Breast epithelium (tissue), 4 donors: ENCODE data around the gene REX1BD. TPM values are rescaled to one million over a fixed set of nuclear protein-coding genes. Genes with fewer than 3 reads are reported as not detected.
"Not testable (repeated sequence)": the region's sequence is repeated elsewhere in the genome, so short reads cannot be mapped to it uniquely, and the experiment has no call there.

Source experiments
- DNase-seq, 2 donors: peaks; one replicate each; pipeline ENCODE4 v3.0.0-alpha.2; 2019; ENCODE audit warnings: low spot score in 2 of 2
- H3K27ac ChIP-seq, 2 donors: fragments of 200-600 bp; sonication (generic) in 1 of 2; one replicate each; pipeline ENCODE4 v1.5.1; 2016 to 2019; ENCODE audit warnings: mild to moderate bottlenecking in 1 of 2
- H3K27me3 ChIP-seq, 2 donors: fragments of 200-600 bp; sonication (generic) in 1 of 2; one replicate each; pipeline versions ENCODE4 v1.5.1 to v1.6.0; 2017 to 2019; ENCODE audit warnings: control low read depth in 1 of 2, mild to moderate bottlenecking in 1 of 2
- H3K36me3 ChIP-seq: fragments of 200-600 bp; one replicate; pipeline ENCODE4 v1.5.1; 2019
- H3K4me1 ChIP-seq, 2 donors: fragments of 200-600 bp; sonication (generic); one replicate each; pipeline ENCODE4 v1.5.1; 2016 to 2019; ENCODE audit warnings: control low read depth in 1 of 2
- H3K4me3 ChIP-seq, 3 donors: fragments of 200-600 bp; sonication (generic); 1 replicate in 2 of 3; 2 replicates in 1 of 3; pipeline ENCODE4 v1.5.1; 2016 to 2019; ENCODE audit warnings: mild to moderate bottlenecking in 3 of 3, moderate library complexity in 2 of 3
- H3K9me3 ChIP-seq, 2 donors: fragments of 200-600 bp; sonication (generic) in 1 of 2; one replicate each; pipeline ENCODE4 v1.5.1; 2016 to 2019; ENCODE audit warnings: control low read depth in 1 of 2
- CTCF ChIP-seq, 3 donors: fragments of 450-650 bp; IDR thresholded peaks; one replicate each; pipeline ENCODE4 v1.5.1; 2016 to 2017; ENCODE audit warnings: antibody characterized with exemption in 3 of 3, mild to moderate bottlenecking in 3 of 3, moderate library complexity in 3 of 3
- POLR2A ChIP-seq: fragments of 450-650 bp; IDR thresholded peaks from one replicate; pipeline ENCODE4 v1.6.1; 2016; ENCODE audit warnings: antibody characterized with exemption, mild to moderate bottlenecking, moderate library complexity
- POLR2AphosphoS5 ChIP-seq, 3 donors: sonication (generic); formaldehyde crosslinking; IDR thresholded peaks; one replicate each; pipeline ENCODE4 v1.6.1; 2017; ENCODE audit warnings: antibody characterized with exemption in 3 of 3
- intact Hi-C: fragments of 100-400 bp; cut with DNase I; formaldehyde crosslinking; loops from one replicate; pipeline ENCODE4 v1.15.1; 2023; ENCODE audit warnings: low total_unique reads
- total RNA-seq, 3 donors: library from RNA; depleted of rRNA; stranded (reverse); fragments of >200 nt; gene quantifications; one replicate each; pipeline ENCODE4 v1.1.0, GENCODE V29; 2016

Gene REX1BD
- 100 to 1,000 TPM in 2 of 3 donors, 10 to 100 TPM in 1; 99.8 to 117 (median 111) TPM for total RNA-seq

DNA sequence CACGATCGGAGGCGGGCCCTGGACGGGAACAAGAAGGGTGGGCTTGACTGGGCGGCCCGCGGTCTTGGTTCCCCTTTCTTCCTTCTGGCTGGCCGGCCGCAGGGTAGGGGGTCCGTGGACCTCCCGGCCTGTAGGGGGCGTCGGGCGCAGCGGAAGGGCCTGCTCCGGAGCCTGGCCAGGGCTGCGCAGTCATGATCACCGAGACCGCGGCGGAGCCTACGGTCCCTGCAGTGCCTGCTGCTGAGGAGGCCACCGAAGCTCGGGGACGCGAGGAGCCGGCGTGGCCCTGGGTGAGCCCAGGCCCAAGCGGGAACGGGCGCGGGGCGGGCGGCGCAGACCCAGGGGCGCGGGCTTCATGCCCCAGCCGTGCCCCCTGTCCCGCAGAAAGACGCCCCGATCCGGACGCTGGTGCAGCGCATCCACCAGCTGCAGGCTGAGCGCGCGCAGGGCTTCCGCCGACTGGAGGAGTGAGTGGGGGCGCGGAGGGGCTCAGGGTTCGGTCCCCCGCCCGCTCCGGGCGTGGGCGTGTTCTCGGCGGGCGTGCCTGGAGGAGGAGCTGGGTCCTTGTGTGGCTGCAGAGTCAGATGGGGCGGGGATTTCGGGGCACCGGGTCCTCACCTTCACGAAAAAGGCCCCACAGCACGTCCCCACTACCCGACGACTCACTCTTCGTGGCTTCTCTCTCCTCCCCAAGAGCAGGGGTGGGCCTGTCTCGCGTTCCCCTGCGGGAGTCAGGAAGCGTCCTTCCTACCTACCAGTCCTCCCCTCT, at the start of gene REX1BD:
Gene REX1BD (plus strand): TSS at position 188 of the 769 bp plus-strand sequence. CDS start 4 bp downstream, at position 192.
- Histone ChIP-seq H3K4me3 (peak within 1 kb of the TSS; percentile 64 to 93 (median 87)), H3K27me3 (no peaks in the 10 kb centered on the region), H3K36me3 (no peaks in the 10 kb centered on the region), H3K4me1 (peaks cover 0 to 13% of the 10 kb centered on the region in 2 donors), H3K9me3 (no peaks in the 10 kb centered on the region), H3K27ac (peak within 1 kb of the TSS; percentile 72 to 92)
- intact Hi-C loops, result no loop called here
- TF ChIP-seq POLR2AphosphoS5 (IDR thresholded peaks at IDR 0.05), result peak; percentile 40 to 51 (median 40)
- peak; percentile 71 to 75 (median 72) for TF ChIP-seq CTCF (IDR thresholded peaks at IDR 0.05)
- TF ChIP-seq POLR2A, result no peak
- peak; percentile 59 to 73 for DNase-seq

GRCh38 chr19:18539372-18539771, 49.2 kb upstream of the REX1BD start:
- TF ChIP-seq CTCF (IDR thresholded peaks at IDR 0.05) (no peak), POLR2AphosphoS5 (IDR thresholded peaks at IDR 0.05) (no peak), POLR2A (no peak)
- Histone ChIP-seq H3K9me3 (no peaks in the 10 kb centered on the region), H3K36me3 (peaks cover 5% of the 10 kb centered on the region), H3K4me3 (no peak overlapping the region), H3K27me3 (no peaks in the 10 kb centered on the region), H3K4me1 (no peaks in the 10 kb centered on the region), H3K27ac (no peak overlapping the region)
- intact Hi-C loops, result no loop called here
- DNase-seq, result no peak

DNA sequence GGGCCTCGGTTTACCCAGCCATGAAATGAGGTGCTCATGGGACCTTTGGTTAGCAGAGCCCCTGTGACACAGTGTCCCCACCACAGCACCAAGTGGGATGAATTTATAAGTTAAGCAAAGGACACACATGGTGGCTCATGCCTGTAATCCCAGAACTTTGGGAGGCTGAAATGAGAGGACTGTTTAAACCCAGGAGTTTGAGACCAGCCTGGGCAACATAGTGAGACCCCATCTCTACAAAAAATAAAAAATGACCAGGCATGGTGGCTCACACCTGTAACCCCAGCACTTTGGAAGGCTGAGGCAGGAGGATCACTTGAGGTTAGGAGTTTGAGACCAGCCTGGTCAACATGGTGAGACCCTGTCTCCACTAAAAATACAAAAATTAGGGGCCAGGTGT, 48.4 kb upstream of the REX1BD start:
- H3K4me1 ChIP-seq, intact Hi-C loops, H3K27me3 ChIP-seq, H3K27ac ChIP-seq, H3K36me3 ChIP-seq, H3K4me3 ChIP-seq, DNase-seq, H3K9me3 ChIP-seq: not testable (repeated sequence)

- DNase-seq, result no peak
- peaks cover 5% of the 10 kb centered on the region for H3K36me3 ChIP-seq
- H3K4me3 ChIP-seq, result peak overlapping the region in 1 of 3 donors; percentile 94
- H3K27me3 ChIP-seq, result no peaks in the 10 kb centered on the region
- intact Hi-C loops, result no loop called here
- no peaks in the 10 kb centered on the region for H3K4me1 ChIP-seq
- no peak for TF ChIP-seq CTCF (IDR thresholded peaks at IDR 0.05)
- no peak for TF ChIP-seq POLR2AphosphoS5 (IDR thresholded peaks at IDR 0.05)
- peak overlapping the region; percentile 54 to 95 for H3K27ac ChIP-seq
- H3K9me3 ChIP-seq, result no peaks in the 10 kb centered on the region
These were observed 47.2 kb upstream of the REX1BD start for GRCh38 chr19:18541258-18541991.

DNA sequence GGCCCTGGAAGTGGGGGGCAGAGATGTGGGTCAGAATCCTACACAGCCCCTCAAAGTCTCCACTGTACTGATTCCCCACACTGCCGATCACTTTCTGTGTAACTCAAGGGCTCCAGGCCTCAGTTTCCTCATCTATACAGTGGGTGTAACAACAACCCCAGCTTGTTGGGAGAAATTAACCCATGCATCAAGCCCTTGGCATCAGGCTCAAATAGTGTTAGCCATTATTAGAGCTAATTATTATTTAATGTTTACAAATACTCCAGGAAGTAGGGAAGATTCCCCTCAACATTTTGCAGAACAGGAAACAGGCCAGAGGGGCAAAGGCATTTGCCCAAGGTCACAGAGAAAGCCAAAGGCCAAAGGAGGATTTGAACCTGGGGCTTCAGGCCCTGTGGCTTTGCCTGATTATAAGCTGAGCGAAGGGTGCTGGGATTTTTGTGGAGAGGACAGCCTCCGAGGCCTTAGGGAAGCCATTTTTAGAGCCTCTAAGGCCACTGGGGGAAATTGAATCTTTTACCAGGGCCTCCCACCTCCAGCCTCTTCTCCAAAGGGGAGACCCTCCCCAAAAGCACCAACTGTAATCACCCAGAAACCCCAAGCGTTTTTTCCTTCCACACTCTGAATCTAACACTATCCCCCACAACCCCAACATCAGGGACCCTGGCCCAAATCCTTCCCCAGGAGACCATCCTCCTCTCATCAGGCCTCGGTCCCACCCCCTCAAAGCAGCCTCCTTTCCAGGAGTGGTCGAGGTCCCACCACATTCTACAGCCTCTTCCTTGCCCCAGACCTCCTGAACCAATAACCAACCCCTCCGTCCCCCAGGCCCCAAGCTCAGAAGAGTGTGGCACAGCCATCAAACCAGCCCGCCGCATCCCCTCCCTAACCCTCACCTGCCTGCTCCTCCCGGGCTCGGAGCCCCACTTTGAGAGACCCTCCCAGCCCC, 46.3 kb upstream of the REX1BD start:
- Histone ChIP-seq H3K36me3 (peaks cover 5% of the 10 kb centered on the region), H3K4me3 (peak overlapping the region; percentile 76 to 94 (median 89)), H3K9me3 (no peaks in the 10 kb centered on the region), H3K27ac (peak overlapping the region; percentile 95 to 99), H3K4me1 (no peaks in the 10 kb centered on the region), H3K27me3 (no peaks in the 10 kb centered on the region)
- TF ChIP-seq CTCF (IDR thresholded peaks at IDR 0.05) (no peak), POLR2AphosphoS5 (IDR thresholded peaks at IDR 0.05) (no peak), POLR2A (no peak)
- DNase-seq, result no peak
- intact Hi-C loops, result no loop called here
